HEK293 (cell line): ENCODE results near the gene RAB7B.

Experiments used
- CTCF ChIP-seq: fragments of 450-650 bp; formaldehyde crosslinking; IDR thresholded peaks from 2 replicates; pipeline ENCODE4 v1.5.1; 2016; ENCODE audit warnings: missing biosample characterization, missing genetic modification characterization
- ELK4 ChIP-seq: IDR thresholded peaks from 2 replicates; pipeline ENCODE4 v1.6.1; 2011; ENCODE audit warnings: mild to moderate bottlenecking, low read depth, low read length, borderline replicate concordance
- OSR2 ChIP-seq: fragments of 450-650 bp; formaldehyde crosslinking; IDR thresholded peaks from 2 replicates; pipeline ENCODE4 v1.5.1; 2016; ENCODE audit warnings: missing biosample characterization, missing genetic modification characterization
- PRDM10 ChIP-seq: fragments of 450-650 bp; formaldehyde crosslinking; IDR thresholded peaks from 2 replicates; pipeline ENCODE4 v1.5.1; 2016; ENCODE audit warnings: missing biosample characterization, missing genetic modification characterization
- SP7 ChIP-seq: fragments of 450-650 bp; formaldehyde crosslinking; IDR thresholded peaks from 2 replicates; pipeline ENCODE4 v1.5.1; 2016; ENCODE audit warnings: missing biosample characterization, missing genetic modification characterization
- ZNF174 ChIP-seq: fragments of 450-650 bp; formaldehyde crosslinking; IDR thresholded peaks from 2 replicates; pipeline ENCODE4 v1.5.0; 2017; ENCODE audit warnings: missing biosample characterization, mild to moderate bottlenecking, missing genetic modification characterization
- ZNF530 ChIP-seq: fragments of 450-650 bp; formaldehyde crosslinking; IDR thresholded peaks from 2 replicates; pipeline ENCODE4 v1.5.1; 2016; ENCODE audit warnings: low read depth, missing biosample characterization, missing genetic modification characterization
- ZNF560 ChIP-seq: fragments of 450-650 bp; formaldehyde crosslinking; IDR thresholded peaks from 2 replicates; pipeline ENCODE4 v1.5.1; 2017; ENCODE audit warnings: missing biosample characterization, missing genetic modification characterization, borderline replicate concordance
- ZSCAN16 ChIP-seq: fragments of 450-650 bp; formaldehyde crosslinking; IDR thresholded peaks from 2 replicates; pipeline ENCODE4 v1.5.1; 2016; ENCODE audit warnings: missing biosample characterization, missing genetic modification characterization

GRCh38 chr1:206040328-206040727 is 37.1 kb upstream of the RAB7B start:
- TF ChIP-seq ZNF560 (tag by site-specific recombination), result no peak
- no peak for TF ChIP-seq CTCF (tag by site-specific recombination)
- TF ChIP-seq OSR2 (tag by site-specific recombination), result no peak
- no peak for TF ChIP-seq PRDM10 (tag by site-specific recombination)
- no peak for TF ChIP-seq ELK4
- TF ChIP-seq ZNF174 (tag by site-specific recombination), result no peak
- TF ChIP-seq ZSCAN16 (tag by site-specific recombination), result no peak
- no peak for TF ChIP-seq SP7 (tag by site-specific recombination)
- TF ChIP-seq ZNF530 (tag by site-specific recombination), result no peak
